ENCODE measurements around the gene SPOCK2. TPM values are rescaled to one million over a fixed set of nuclear protein-coding genes. Genes with fewer than 3 reads are reported as not detected.
A peak's percentile ranks its signal among the peaks of the same experiment; 100 is the strongest.

SPOCK2 gene
- total and polyA plus RNA-seq, 2 of the 13 experiments (the other 11 are each of a cell fraction or from before 2014, with no cell fraction given): 8.6 to 30.6 TPM

DNA sequence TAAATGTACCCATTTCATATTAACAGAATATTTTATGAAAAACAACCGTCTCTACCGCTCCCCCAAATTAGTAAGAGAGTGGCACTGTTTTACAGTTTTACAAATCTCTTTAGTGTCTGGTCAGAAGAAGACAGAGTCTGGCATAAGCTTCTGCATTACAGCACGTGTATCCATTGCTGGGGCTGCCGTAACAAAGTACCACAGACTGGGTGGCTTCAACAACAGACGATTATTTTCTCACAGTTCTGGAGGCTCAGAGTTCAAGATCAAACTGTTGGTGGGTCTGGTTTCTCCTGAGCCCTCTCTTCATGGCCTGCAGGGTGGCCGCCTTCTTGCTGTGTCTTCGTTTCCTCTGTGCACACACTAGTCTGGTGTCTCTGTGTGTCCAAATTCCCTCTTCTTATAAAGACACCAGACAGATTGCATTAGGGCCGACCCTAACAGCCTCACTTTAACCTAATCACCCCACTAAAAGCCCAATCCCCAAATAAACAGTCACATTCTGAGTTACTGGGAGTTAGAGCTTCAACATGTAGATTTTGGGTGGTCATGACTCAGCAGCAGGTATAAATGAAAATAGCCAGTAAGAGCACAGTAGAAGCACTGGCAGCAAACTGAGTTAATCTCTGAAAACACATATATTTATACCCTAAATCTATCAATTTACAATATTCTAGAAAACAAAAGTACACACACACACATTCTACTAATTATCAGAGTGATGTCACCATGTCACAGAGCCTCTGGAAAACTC lies 4.0 kb upstream of the SPOCK2 start:
- 0 out of 2 replicates have a peak overlapping the region, but pooled peaks have one; percentile 8 for H3K4me2 ChIP-seq (ENCODE audit: low read depth, low read length)
- H3K4me1 ChIP-seq (ENCODE audit: insufficient read depth, low read length): peaks cover 85% of the 10 kb centered on the region
- no peak for ATAC-seq
- ChIA-PET POLR2A (no interaction called here), CTCF (ENCODE audit: low intra/inter-chr PET ratio, low total read pairs) (no interaction called here)
- peak overlapping the region; percentile 20 for H3K27ac ChIP-seq (ENCODE audit: extremely low read length, insufficient read depth, low read length)
- H3K79me2 ChIP-seq (ENCODE audit: insufficient read depth, low read length): no peaks in the 10 kb centered on the region
- intact Hi-C loops (cut with micrococcal nuclease; ENCODE audit: unreplicated experiment) (no loop called here), in situ Hi-C loops (cut with HindIII; ENCODE audit: extremely low pct_ligation_motif_present, low pct_unique_long_range_greater_than_20kb) (loop anchor here (25.0 kb wide), 1 partner anchor 245 kb away; no protein-coding TSS in a partner anchor)
- no peaks in the 10 kb centered on the region for H3K9me3 ChIP-seq (ENCODE audit: low read length)
- peak; percentile 16 for DNase-seq (ENCODE audit: low spot score)
- TF ChIP-seq KDM4B (CRISPR knock-in tag; IDR thresholded peaks at IDR 0.05) (no peak), ARNT2 (CRISPR knock-in tag; IDR thresholded peaks at IDR 0.05; ENCODE audit: low read depth) (no peak), RBM22 (optimal IDR thresholded peaks at IDR 0.05; ENCODE audit: low read length) (no peak), RFX5 (IDR thresholded peaks at IDR 0.05; ENCODE audit: low read depth, low read length) (no peak), CC2D1A (CRISPR knock-in tag; IDR thresholded peaks at IDR 0.05) (no peak), ZNF841 (CRISPR knock-in tag; IDR thresholded peaks at IDR 0.05; ENCODE audit: borderline replicate concordance) (no peak), LCORL (IDR thresholded peaks at IDR 0.05) (no peak), LCORL (CRISPR knock-in tag; IDR thresholded peaks at IDR 0.05) (no peak), HOXA3 (CRISPR knock-in tag; IDR thresholded peaks at IDR 0.05) (no peak), GLI4 (CRISPR knock-in tag; IDR thresholded peaks at IDR 0.05; ENCODE audit: borderline replicate concordance) (no peak), BORCS8-MEF2B (CRISPR knock-in tag; IDR thresholded peaks at IDR 0.05) (no peak), RBAK (CRISPR knock-in tag; IDR thresholded peaks at IDR 0.05) (no peak)
- TF ChIP-seq, protein P1, sequence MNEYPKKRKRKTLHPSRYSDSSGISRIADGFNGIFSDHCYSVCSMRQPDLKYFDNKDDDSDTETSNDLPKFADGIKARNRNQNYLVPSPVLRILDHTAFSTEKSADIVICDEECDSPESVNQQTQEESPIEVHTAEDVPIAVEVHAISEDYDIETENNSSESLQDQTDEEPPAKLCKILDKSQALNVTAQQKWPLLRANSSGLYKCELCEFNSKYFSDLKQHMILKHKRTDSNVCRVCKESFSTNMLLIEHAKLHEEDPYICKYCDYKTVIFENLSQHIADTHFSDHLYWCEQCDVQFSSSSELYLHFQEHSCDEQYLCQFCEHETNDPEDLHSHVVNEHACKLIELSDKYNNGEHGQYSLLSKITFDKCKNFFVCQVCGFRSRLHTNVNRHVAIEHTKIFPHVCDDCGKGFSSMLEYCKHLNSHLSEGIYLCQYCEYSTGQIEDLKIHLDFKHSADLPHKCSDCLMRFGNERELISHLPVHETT (CRISPR knock-in tag; conservative IDR thresholded peaks at IDR 0.05): no peak
- TF ChIP-seq, protein P2, sequence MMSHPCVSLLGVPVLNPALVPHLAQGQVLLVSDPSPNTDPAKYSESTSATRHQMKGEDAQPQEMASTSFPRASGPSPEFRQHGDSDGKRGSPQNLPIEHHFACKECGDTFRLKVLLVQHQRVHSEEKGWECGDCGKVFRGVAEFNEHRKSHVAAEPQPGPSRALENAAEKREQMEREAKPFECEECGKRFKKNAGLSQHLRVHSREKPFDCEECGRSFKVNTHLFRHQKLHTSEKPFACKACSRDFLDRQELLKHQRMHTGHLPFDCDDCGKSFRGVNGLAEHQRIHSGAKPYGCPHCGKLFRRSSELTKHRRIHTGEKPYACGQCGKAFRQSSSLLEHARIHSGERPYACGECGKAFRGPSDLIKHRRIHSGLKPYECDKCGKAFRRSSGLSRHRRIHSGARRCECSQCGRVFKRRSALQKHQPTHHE (CRISPR knock-in tag; IDR thresholded peaks at IDR 0.05; ENCODE audit: borderline replicate concordance): no peak
- TF ChIP-seq, protein P3, sequence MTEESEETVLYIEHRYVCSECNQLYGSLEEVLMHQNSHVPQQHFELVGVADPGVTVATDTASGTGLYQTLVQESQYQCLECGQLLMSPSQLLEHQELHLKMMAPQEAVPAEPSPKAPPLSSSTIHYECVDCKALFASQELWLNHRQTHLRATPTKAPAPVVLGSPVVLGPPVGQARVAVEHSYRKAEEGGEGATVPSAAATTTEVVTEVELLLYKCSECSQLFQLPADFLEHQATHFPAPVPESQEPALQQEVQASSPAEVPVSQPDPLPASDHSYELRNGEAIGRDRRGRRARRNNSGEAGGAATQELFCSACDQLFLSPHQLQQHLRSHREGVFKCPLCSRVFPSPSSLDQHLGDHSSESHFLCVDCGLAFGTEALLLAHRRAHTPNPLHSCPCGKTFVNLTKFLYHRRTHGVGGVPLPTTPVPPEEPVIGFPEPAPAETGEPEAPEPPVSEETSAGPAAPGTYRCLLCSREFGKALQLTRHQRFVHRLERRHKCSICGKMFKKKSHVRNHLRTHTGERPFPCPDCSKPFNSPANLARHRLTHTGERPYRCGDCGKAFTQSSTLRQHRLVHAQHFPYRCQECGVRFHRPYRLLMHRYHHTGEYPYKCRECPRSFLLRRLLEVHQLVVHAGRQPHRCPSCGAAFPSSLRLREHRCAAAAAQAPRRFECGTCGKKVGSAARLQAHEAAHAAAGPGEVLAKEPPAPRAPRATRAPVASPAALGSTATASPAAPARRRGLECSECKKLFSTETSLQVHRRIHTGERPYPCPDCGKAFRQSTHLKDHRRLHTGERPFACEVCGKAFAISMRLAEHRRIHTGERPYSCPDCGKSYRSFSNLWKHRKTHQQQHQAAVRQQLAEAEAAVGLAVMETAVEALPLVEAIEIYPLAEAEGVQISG (CRISPR knock-in tag; IDR thresholded peaks at IDR 0.05): no peak
- TF ChIP-seq, protein P4, sequence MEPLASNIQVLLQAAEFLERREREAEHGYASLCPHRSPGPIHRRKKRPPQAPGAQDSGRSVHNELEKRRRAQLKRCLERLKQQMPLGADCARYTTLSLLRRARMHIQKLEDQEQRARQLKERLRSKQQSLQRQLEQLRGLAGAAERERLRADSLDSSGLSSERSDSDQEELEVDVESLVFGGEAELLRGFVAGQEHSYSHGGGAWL (CRISPR knock-in tag; IDR thresholded peaks at IDR 0.05): no peak
- TF ChIP-seq, protein P5, sequence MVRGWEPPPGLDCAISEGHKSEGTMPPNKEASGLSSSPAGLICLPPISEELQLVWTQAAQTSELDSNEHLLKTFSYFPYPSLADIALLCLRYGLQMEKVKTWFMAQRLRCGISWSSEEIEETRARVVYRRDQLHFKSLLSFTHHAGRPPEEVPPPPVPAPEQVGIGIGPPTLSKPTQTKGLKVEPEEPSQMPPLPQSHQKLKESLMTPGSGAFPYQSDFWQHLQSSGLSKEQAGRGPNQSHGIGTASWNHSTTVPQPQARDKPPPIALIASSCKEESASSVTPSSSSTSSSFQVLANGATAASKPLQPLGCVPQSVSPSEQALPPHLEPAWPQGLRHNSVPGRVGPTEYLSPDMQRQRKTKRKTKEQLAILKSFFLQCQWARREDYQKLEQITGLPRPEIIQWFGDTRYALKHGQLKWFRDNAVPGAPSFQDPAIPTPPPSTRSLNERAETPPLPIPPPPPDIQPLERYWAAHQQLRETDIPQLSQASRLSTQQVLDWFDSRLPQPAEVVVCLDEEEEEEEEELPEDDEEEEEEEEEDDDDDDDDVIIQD (CRISPR knock-in tag; IDR thresholded peaks at IDR 0.05; ENCODE audit: low read depth): no peak
- H3K4me3 ChIP-seq (replicated peaks in 1 of 3; ENCODE audit: insufficient read depth in 1 of 3, low read depth in 2 of 3, low read length in 3 of 3): no peak overlapping the region
- peaks cover 0 to 8% of the 10 kb centered on the region in 2 experiments; a peak in 1 of 5 replicates for H3K27me3 ChIP-seq (ENCODE audit: control insufficient read depth in 1 of 2, insufficient read depth in 2 of 2, low read length in 2 of 2)
- H3K36me3 ChIP-seq (replicated peaks in 1 of 2; ENCODE audit: control insufficient read depth in 1 of 2, insufficient read depth in 2 of 2, low read length in 2 of 2): no peaks in the 10 kb centered on the region
- no peak overlapping the region for H3K9ac ChIP-seq (ENCODE audit: insufficient read depth, low read depth, low read length)
- no TSS peak for BruUV-seq (replicated peaks)
- H4K20me1 ChIP-seq (ENCODE audit: insufficient read depth, low read length): no peaks in the 10 kb centered on the region
- H2AFZ ChIP-seq (ENCODE audit: low read length): no peak overlapping the region
- no peak for FAIRE-seq
- 68% methylated on average over 8 of the region's 8 CpGs for WGBS (ENCODE audit: low lambda C conversion rate)

Measured in HepG2 (cell line).